Activated CD4-positive, alpha-beta T cell treated with anti-CD3 and anti-CD28 coated beads for 36 hours (primary cell): Measurements from ENCODE around the gene IL10RB. TPM values are rescaled to one million over a fixed set of nuclear protein-coding genes. Genes with fewer than 3 reads are reported as not detected.
A peak's percentile ranks its signal among the peaks of the same experiment; 100 is the strongest.
"Not testable (repeated sequence)": the region's sequence is repeated elsewhere in the genome, so short reads cannot be mapped to it uniquely, and the experiment has no call there.

Experiments
- ATAC-seq: fragments of 200-7000 bp; cut with Tn5 transposase; one replicate; pipeline ENCODE4 v1.10.0; 2021; ENCODE audit warnings: mild to moderate bottlenecking, moderate library complexity
- CTCF ChIA-PET: fragments of 350-600 bp; sonication (Branson Sonifier 250); formaldehyde crosslinking; loops from one replicate; lab custom pipeline; 2021; ENCODE audit warnings: antibody characterized with exemption; lab: Charles Lee
- POLR2A ChIA-PET: fragments of 350-600 bp; sonication (Branson Sonifier 250); formaldehyde crosslinking; loops from one replicate; lab custom pipeline; 2021; ENCODE audit warnings: antibody characterized with exemption, inconsistent platforms; lab: Charles Lee
- DNase-seq: peaks from one replicate; pipeline ENCODE4 v3.0.0-alpha.2; 2020
- H3K27ac Mint-ChIP-seq: one replicate; pipeline ENCODE4 v1.8.0; 2021; ENCODE audit warnings: mixed read lengths
- H3K27me3 Mint-ChIP-seq: one replicate; pipeline ENCODE4 v1.8.0; 2021; ENCODE audit warnings: mixed read lengths
- H3K36me3 Mint-ChIP-seq: one replicate; pipeline ENCODE4 v1.8.0; 2021; ENCODE audit warnings: low read depth, mixed read lengths
- H3K4me1 Mint-ChIP-seq: one replicate; pipeline ENCODE4 v1.8.0; 2021; ENCODE audit warnings: mixed read lengths
- H3K4me3 Mint-ChIP-seq: one replicate; pipeline ENCODE4 v1.8.0; 2021; ENCODE audit warnings: mild to moderate bottlenecking, moderate library complexity, mixed read lengths
- H3K9me3 Mint-ChIP-seq: one replicate; pipeline ENCODE4 v1.8.0; 2021; ENCODE audit warnings: low read depth, mixed read lengths
- intact Hi-C, 2 experiments: fragments of 100-400 bp; cut with DNase I in 1 of 2; cut with micrococcal nuclease in 1 of 2; formaldehyde crosslinking; loops; one replicate each; pipeline versions ENCODE4 v1.14.2 to v1.15.1; 2022 to 2024; cut with DNase I, micrococcal nuclease
- total RNA-seq, 2 experiments: library from RNA; stranded (reverse); gene quantifications; one replicate each; pipeline ENCODE4 v1.2.3, GENCODE V29; 2021

IL10RB gene
- total RNA-seq, 2 experiments from 2014 or later = 22.8 to 25.0 TPM

- H3K9me3 Mint-ChIP-seq = no peaks in the 10 kb centered on the region
- intact Hi-C loops = loop anchor here (1.0 to 10.0 kb wide), 11 partner anchors 25 to 713 kb away; partner anchors contain the start of genes IFNAR1 (in 2 of the 2), CRYZL1 (in 1 of the 2), DONSON (in 1 of the 2) and GART (in 1 of the 2)
- H3K27ac Mint-ChIP-seq = peak overlapping the region; percentile 91
- DNase-seq (peak; percentile 82), ATAC-seq (peak; percentile 76)
- H3K4me3 Mint-ChIP-seq = peak overlapping the region; percentile 84
- H3K4me1 Mint-ChIP-seq = peaks cover 67% of the 10 kb centered on the region
- H3K27me3 Mint-ChIP-seq = no peaks in the 10 kb centered on the region
- POLR2A ChIA-PET = interaction anchor here (0.5 to 1.6 kb wide), 2 partner anchors 14 to 35 kb away, joined by 3 to 4 read pairs; partner anchors contain the start of gene IL10RB
- CTCF ChIA-PET = interaction anchor here (0.9 to 1.2 kb wide), 3 partner anchors 10 to 31 kb away, joined by 3 to 4 read pairs (median 3); no protein-coding TSS in a partner anchor
- peaks cover 16% of the 10 kb centered on the region for H3K36me3 Mint-ChIP-seq
Measured at GRCh38 chr21:33231526-33231925, 34.6 kb upstream of the IL10RB start.

DNA sequence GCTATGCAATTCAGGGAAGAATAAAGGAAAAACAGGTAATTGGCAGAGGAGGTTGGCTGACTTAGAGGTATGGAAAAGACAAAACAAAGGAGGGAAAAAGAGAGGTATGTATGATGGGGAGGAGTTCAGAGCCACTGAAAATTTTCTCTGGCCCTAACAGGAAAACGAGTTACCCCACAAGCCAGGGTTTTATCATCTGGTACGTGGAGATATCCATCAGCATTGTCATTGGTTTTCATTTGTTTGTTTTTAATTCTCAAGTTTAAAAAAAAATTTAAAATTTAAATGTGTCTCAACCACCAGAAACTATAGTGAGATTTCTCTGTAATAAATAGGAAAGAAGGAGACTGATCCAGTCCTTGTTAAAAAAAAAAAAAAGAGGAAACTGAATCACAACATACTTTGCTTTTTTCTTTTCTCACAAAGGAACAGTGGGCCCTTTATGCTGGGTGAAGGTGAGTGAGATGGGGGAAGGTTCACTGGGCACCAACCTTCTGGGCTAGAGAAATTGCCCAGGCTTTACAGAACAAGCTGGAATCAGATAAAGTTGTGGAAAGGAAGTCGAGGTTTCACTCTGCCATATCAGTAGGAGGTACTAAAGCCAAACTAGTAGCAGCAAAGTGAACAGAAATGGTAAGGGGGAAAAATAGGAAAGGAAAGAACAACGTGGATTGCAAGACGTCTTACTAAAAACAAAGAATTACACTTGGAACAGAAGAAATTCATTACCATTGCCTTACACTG lies 33.7 kb upstream of the IL10RB start:
- ATAC-seq (no peak), DNase-seq (no peak)
- Mint-ChIP-seq H3K27me3 (no peaks in the 10 kb centered on the region), H3K9me3 (no peaks in the 10 kb centered on the region), H3K27ac (peak overlapping the region; percentile 88), H3K36me3 (peaks cover 19% of the 10 kb centered on the region), H3K4me1 (peaks cover 69% of the 10 kb centered on the region), H3K4me3 (peak overlapping the region; percentile 84)
- ChIA-PET CTCF (interaction anchor here (0.5 to 1.2 kb wide), 5 partner anchors 9 to 1397 kb away, joined by 3 to 4 read pairs (median 3); no protein-coding TSS in a partner anchor), POLR2A (interaction anchor here (0.6 to 1.6 kb wide), 2 partner anchors 34 to 92 kb away, joined by 3 to 4 read pairs; partner anchors contain the start of genes IFNAR1 and IL10RB)
- intact Hi-C loops = loop anchor here (2.0 to 10.0 kb wide), 5 partner anchors 22 to 712 kb away; partner anchors contain the start of genes CRYZL1 (in 1 of the 2), DONSON (in 1 of the 2), IL10RB (in 1 of the 2) and ITSN1 (in 1 of the 2)

DNA sequence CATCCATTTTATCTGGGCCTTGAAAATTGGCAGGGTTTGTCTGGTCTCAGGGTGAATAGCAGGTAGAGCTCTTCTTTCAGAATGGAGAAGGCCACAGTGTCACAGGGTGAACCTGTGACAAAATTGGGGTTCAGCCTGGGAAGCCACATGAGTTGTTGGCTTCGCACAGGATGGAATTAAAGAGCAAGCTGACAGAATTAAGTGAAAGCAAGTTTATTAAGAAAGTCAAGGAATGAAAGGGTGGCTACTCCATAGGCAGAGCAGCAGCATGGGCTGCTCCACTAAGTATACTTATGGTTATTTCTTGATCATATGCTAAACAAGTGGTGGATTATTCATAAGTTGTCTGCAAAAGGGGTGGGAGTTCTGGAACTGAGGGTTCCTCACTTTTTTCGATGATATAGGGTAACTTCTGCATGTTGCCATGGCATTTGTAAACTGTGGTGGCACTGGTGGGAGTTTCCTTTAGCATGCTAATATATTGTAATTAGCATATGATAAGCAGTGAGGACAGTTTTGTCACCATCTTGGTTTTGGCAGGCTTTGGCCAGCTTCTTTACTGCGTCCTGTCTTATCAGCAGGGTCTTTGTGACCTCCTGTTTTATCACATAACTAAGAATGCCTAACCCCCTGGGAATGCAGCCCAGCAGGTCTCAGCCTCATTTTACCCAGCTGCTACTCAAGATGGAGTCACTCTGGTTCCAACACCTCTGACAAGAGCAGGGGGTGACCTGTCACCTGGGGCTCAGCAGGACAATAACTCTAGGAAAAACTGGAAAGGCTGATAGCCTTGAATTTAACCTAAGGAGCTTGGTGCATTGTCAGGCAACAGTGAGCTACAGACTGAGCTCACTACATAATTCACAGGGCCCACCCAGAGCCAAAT lies 31.3 kb upstream of the IL10RB start:
- ChIA-PET POLR2A (interaction anchor here (0.5 to 0.8 kb wide), 4 partner anchors 21 to 508 kb away, joined by 3 to 4 read pairs (median 3); no protein-coding TSS in a partner anchor), CTCF (interaction anchor here (0.6 to 1.7 kb wide), 4 partner anchors 38 to 230 kb away, joined by 3 to 6 read pairs (median 4); no protein-coding TSS in a partner anchor)
- peaks cover 75% of the 10 kb centered on the region for H3K4me1 Mint-ChIP-seq
- no peaks in the 10 kb centered on the region for H3K9me3 Mint-ChIP-seq
- intact Hi-C loops = loop anchor here (5.0 to 10.0 kb wide), 4 partner anchors 32 to 710 kb away; partner anchors contain the start of genes CRYZL1 (in 1 of the 2), DONSON (in 1 of the 2), IL10RB (in 1 of the 2) and ITSN1 (in 1 of the 2)
- peaks cover 19% of the 10 kb centered on the region for H3K36me3 Mint-ChIP-seq
- H3K4me3 Mint-ChIP-seq = no peak overlapping the region
- DNase-seq (peak; percentile 47), ATAC-seq (no peak)
- no peaks in the 10 kb centered on the region for H3K27me3 Mint-ChIP-seq
- H3K27ac Mint-ChIP-seq = peak overlapping the region; percentile 52

GRCh38 chr21:33236013-33236686 lies 30.0 kb upstream of the IL10RB start:
- Mint-ChIP-seq H3K4me1 (peaks cover 86% of the 10 kb centered on the region), H3K4me3 (no peak overlapping the region), H3K9me3 (no peaks in the 10 kb centered on the region), H3K27ac (peak overlapping the region; percentile 58), H3K27me3 (no peaks in the 10 kb centered on the region), H3K36me3 (peaks cover 19% of the 10 kb centered on the region)
- no peak for DNase-seq
- ChIA-PET CTCF (no interaction called here), POLR2A (no interaction called here)
- ATAC-seq = no peak
- intact Hi-C loops = loop anchor here in 1 of 2 experiments (10.0 kb wide), 1 partner anchor 709 kb away; no protein-coding TSS in a partner anchor

DNA sequence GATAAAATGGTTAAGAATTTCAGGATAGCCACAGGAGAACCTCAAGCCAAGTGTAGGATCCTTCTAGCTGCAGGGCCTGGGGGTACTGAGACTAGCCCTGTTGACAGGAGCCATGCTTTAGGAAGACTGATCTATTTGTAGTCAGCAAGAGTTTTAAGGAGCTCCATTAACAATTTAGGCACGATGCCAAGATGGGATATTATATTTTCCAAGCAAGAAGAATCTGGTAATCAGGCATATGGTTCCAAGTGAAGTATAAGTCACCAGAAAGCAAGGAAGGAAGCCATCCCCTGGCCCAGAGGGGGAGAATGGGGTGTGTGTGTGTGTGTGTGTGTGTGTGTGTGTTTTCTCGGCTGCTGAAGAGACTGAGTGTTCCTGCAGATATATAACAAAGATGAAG lies 29.4 kb upstream of the IL10RB start:
- Mint-ChIP-seq H3K4me1 (peaks cover 89% of the 10 kb centered on the region), H3K4me3 (no peak overlapping the region), H3K27ac (peak overlapping the region; percentile 58), H3K27me3 (no peaks in the 10 kb centered on the region), H3K36me3 (peaks cover 19% of the 10 kb centered on the region), H3K9me3 (no peaks in the 10 kb centered on the region)
- intact Hi-C loops = loop anchor here in 1 of 2 experiments (10.0 kb wide), 1 partner anchor 708 kb away; no protein-coding TSS in a partner anchor
- DNase-seq (no peak), ATAC-seq (no peak)
- POLR2A ChIA-PET = no interaction called here
- CTCF ChIA-PET = no interaction called here

DNA sequence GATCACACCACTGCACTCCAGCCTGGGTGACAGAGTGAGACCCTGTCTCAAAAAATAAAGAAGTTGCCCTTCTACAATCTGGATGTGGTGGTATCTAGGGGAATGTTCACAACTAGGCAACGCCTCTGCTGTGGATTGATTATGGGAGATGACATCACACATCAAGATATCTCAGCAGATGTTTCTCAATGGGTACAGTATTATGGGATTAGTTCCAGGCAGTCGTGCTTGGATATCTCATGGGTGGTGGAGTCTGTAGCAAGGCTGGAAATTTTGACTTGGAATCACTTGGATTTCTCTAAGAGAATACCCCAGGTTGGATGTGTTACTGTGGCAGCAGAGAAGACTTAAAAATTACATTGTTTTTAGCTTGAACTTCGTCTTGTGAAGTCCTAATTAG lies 28.7 kb upstream of the IL10RB start:
- peaks cover 22% of the 10 kb centered on the region for H3K36me3 Mint-ChIP-seq
- no peak for DNase-seq
- H3K4me3 Mint-ChIP-seq = no peak overlapping the region
- no peaks in the 10 kb centered on the region for H3K27me3 Mint-ChIP-seq
- intact Hi-C loops = loop anchor here in 1 of 2 experiments (10.0 kb wide), 1 partner anchor 707 kb away; no protein-coding TSS in a partner anchor
- no peak for ATAC-seq
- ChIA-PET POLR2A (no interaction called here), CTCF (interaction anchor here (1.1 to 1.7 kb wide), 2 partner anchors 40 to 87 kb away, joined by 3 to 7 read pairs; partner anchors contain the start of gene IFNAR1)
- H3K9me3 Mint-ChIP-seq = no peaks in the 10 kb centered on the region
- H3K4me1 Mint-ChIP-seq = peaks cover 89% of the 10 kb centered on the region
- peak overlapping the region; percentile 90 for H3K27ac Mint-ChIP-seq

GRCh38 chr21:33238146-33238545 lies 28.0 kb upstream of the IL10RB start:
- DNase-seq (peak; percentile 52), ATAC-seq (peak; percentile 59)
- Mint-ChIP-seq H3K4me1 (peaks cover 84% of the 10 kb centered on the region), H3K36me3 (peaks cover 18% of the 10 kb centered on the region), H3K9me3 (no peaks in the 10 kb centered on the region), H3K27me3 (no peaks in the 10 kb centered on the region), H3K27ac (peak overlapping the region; percentile 90), H3K4me3 (peak overlapping the region; percentile 44)
- ChIA-PET CTCF (interaction anchor here (1.1 to 1.7 kb wide), 3 partner anchors 38 to 87 kb away, joined by 3 to 7 read pairs (median 3); partner anchors contain the start of gene IFNAR1), POLR2A (interaction anchor here (0.5 to 0.7 kb wide), 2 partner anchors 12 to 1878 kb away, joined by 3 read pairs; no protein-coding TSS in a partner anchor)
- intact Hi-C loops = loop anchor here (1.0 to 10.0 kb wide), 7 partner anchors 8 to 707 kb away; no protein-coding TSS in a partner anchor

DNA sequence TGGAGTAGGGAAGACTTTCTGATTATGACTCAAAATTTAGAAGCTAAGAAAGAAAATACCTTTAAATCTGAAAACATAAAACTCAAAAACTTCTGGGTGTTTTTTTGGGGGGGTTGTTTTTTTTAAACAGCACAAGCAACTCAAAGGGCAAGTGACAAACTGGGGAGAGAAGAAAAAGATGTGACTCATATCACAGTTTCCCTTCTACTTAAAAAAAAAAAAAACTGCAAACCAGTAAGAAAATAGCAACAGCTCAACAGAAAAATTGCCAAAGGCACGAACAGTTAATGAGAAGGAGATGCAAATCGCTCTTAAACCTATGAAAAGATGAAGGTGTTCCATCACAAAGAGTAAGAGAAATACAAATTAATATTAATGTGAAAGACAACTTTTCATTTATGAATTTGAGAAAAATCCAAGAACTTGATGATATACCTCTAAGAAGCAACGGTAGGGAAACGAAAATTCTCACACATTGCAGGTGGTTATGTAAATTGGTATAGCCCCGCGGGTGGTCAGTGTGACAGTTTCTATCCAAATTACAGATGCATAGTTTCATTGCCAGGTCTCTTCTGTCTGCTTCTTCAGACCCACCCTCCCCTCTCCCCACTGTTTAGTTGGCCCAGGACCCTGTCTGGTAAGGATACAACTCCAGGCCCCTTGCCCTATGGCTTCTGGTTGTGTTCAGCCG lies 27.5 kb upstream of the IL10RB start:
- DNase-seq = peak; percentile 37
- CTCF ChIA-PET = interaction anchor here (0.6 to 1.7 kb wide), 5 partner anchors 39 to 92 kb away, joined by 3 to 7 read pairs (median 3); partner anchors contain the start of gene IFNAR1
- Mint-ChIP-seq H3K36me3 (peaks cover 21% of the 10 kb centered on the region), H3K4me3 (peak overlapping the region; percentile 44), H3K9me3 (no peaks in the 10 kb centered on the region), H3K27me3 (no peaks in the 10 kb centered on the region), H3K4me1 (peaks cover 84% of the 10 kb centered on the region), H3K27ac (peak overlapping the region; percentile 90)
- POLR2A ChIA-PET = interaction anchor here (0.5 to 0.7 kb wide), 3 partner anchors 13 to 1878 kb away, joined by 3 to 10 read pairs (median 3); no protein-coding TSS in a partner anchor
- ATAC-seq = peak; percentile 59
- intact Hi-C loops = loop anchor here (1.0 to 10.0 kb wide), 7 partner anchors 8 to 706 kb away; no protein-coding TSS in a partner anchor

- Mint-ChIP-seq H3K4me3 (peak overlapping the region; percentile 44), H3K27ac (peak overlapping the region; percentile 90), H3K4me1 (peaks cover 85% of the 10 kb centered on the region), H3K36me3 (peaks cover 26% of the 10 kb centered on the region)
- DNase-seq, H3K27me3 Mint-ChIP-seq, H3K9me3 Mint-ChIP-seq, ATAC-seq: not testable (repeated sequence)
- ChIA-PET POLR2A (interaction anchor here (0.7 kb wide), 1 partner anchor 85 kb away, joined by 3 read pairs; the partner anchor contains the start of gene IFNAR1), CTCF (interaction anchor here (1.2 kb wide), 2 partner anchors 9 to 85 kb away, joined by 3 read pairs; partner anchors contain the start of genes IFNAR1 and IFNAR2)
- intact Hi-C loops = loop anchor here (2.0 to 10.0 kb wide), 5 partner anchors 17 to 705 kb away; no protein-coding TSS in a partner anchor
Measured at GRCh38 chr21:33239559-33240127, 26.5 kb upstream of the IL10RB start.
